ENCODE results near the gene NDUFS3.

NDUFS3 gene

DNA sequence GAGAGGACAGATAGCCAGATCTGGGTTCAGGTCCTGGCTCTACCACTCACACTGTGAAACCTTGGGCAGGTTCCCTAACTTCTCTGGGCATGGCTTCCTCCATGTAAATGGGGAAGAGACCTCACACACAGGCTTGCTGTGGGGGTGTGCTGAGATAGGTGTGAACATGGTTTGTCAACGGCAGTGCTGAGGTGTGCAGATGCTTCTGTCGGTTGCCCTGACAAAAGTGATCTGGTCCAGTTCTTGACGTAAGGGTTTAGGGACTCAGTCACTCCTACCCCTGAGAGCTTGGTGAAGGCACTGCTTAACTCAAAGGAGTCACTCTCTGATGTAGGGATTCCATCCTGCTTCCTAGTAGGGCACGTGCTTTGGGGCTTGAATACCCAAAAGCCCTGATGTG lies 13.4 kb downstream of the NDUFS3 start:
- FAIRE-seq (no peak), DNase-seq (ENCODE audit: insufficient read length, low spot score) (no peak)
- TF ChIP-seq, protein P1, sequence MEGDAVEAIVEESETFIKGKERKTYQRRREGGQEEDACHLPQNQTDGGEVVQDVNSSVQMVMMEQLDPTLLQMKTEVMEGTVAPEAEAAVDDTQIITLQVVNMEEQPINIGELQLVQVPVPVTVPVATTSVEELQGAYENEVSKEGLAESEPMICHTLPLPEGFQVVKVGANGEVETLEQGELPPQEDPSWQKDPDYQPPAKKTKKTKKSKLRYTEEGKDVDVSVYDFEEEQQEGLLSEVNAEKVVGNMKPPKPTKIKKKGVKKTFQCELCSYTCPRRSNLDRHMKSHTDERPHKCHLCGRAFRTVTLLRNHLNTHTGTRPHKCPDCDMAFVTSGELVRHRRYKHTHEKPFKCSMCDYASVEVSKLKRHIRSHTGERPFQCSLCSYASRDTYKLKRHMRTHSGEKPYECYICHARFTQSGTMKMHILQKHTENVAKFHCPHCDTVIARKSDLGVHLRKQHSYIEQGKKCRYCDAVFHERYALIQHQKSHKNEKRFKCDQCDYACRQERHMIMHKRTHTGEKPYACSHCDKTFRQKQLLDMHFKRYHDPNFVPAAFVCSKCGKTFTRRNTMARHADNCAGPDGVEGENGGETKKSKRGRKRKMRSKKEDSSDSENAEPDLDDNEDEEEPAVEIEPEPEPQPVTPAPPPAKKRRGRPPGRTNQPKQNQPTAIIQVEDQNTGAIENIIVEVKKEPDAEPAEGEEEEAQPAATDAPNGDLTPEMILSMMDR (IDR thresholded peaks at IDR 0.05; ENCODE audit: insufficient read depth, missing control alignments): no peak

DNA sequence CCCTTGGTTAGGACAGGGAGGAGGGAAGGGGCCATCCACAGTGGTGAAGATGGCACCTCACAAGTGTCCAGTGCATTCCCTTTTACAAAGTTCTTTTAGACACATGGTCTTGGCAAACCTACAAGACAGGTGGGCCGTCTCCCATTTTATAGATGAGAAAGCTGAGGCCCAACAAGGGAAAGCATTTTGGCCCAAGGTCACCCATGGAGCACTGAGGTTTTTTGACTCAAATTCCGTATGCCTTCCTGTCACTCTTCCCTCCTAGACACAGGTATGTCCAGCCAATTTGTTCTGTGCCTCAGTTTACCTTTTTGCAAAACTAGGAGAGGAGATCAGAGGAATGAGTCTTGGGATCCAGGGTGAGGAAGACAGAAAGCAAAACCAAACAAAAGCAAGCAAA lies 14.1 kb downstream of the NDUFS3 start:
- TF ChIP-seq, protein P1 (IDR thresholded peaks at IDR 0.05; ENCODE audit: insufficient read depth, missing control alignments): no peak
- FAIRE-seq (no peak), DNase-seq (ENCODE audit: insufficient read length, low spot score) (no peak)

DNA sequence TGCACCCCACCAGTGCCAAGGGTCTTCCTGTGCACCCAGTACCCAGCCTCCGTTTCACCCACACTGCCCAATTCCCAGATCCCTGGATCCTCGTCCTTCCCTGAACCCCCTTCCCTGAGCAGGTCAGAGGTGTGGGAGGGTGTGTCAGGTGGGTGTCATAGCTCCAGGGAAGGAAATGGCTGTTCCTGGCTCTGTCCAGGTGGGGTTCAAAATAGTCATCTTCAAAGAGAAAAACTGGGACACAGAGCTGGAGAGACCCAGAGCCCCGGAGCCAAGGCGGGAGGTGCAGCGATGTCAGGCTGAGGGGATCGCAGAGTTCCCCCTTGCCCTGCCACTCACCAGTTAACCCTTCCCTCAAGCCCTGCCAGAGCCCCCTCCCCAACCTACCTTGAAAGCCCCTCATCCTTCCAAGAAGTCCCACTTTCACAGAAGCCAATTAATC lies 14.6 kb downstream of the NDUFS3 start:
- DNase-seq (ENCODE audit: insufficient read length, low spot score): no peak

DNA sequence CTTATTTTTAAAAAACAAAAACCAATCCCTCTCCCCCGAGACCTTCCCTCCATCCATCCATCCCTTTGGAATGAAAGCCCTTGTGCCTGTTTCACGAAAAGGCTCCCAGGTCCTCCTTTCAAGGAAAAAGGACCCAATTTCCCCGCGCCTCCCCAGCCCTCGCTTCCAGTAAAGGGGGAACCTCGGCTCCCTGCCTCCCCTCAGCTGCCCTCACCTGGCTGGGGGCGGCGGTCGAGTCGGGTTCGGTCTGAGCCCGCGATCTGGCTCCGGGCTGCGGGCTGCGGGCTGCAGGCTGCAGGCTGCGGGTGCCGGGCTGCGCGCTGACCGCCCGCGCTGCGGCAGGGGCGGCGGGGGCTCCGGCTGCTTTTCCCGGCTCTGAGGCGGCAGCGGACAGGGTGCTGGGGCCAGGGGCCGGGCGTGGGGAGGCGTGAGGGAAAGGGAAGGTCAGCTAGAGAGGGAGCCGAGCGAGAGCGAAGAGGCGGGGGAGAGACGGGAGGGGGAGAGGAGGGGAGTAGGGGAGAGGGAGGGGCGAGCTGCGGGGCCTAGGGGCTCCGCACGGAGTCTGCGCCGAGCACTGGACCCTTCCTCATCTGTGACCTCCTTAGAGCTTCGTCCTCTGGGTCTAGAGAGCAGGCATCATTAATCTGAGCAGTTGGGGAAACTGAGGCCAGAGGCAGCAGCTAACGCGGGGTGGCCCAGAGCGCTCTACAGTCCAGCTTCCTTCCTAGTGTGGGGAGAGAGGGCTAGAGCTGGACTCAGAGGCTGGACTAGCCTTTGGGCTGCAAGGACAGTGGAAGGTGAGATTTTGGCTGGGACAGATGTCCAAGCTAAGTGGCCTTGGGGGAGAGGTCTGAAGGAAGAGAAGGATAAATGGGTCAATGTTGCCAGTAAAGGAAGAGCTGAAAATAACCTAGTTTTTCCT lies 15.3 kb downstream of the NDUFS3 start, which contains the start of gene C1QTNF4:
Gene C1QTNF4, minus strand, starts transcription at position 478 of the 922 bp plus-strand sequence. CDS start 3,601 bp downstream, outside the sequence.
- no peak for FAIRE-seq
- TF ChIP-seq, protein P1 (IDR thresholded peaks at IDR 0.05; ENCODE audit: insufficient read depth, missing control alignments): no peak
- no peak for DNase-seq (ENCODE audit: insufficient read length, low spot score)

More for the DNA sequence above, 14.6 kb downstream of the NDUFS3 start:
- TF ChIP-seq, protein P1 (IDR thresholded peaks at IDR 0.05; ENCODE audit: insufficient read depth, missing control alignments): no peak
- no peak for FAIRE-seq

DNA sequence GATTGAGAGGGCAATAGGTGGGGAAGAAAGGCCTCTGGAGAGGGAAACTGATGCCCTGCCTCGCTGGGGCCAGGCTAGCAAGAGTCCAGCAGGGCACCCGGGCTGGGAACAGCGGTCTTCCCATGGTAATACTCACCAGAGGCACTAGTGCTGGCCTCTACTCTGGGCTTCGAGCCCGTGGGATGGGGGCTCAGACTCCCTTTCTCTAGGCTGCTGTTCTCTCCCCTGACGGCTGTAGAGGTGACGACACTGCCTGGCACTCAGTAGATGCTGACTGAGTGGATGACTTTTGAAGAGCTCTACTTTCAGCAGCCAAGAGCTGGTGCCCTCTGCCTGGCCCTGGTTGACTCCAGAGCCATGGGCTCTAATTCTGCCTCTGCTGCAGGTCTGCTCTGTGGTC lies 16.2 kb downstream of the NDUFS3 start:
- TF ChIP-seq, protein P1 (IDR thresholded peaks at IDR 0.05; ENCODE audit: insufficient read depth, missing control alignments): no peak
- no peak for FAIRE-seq

DNA sequence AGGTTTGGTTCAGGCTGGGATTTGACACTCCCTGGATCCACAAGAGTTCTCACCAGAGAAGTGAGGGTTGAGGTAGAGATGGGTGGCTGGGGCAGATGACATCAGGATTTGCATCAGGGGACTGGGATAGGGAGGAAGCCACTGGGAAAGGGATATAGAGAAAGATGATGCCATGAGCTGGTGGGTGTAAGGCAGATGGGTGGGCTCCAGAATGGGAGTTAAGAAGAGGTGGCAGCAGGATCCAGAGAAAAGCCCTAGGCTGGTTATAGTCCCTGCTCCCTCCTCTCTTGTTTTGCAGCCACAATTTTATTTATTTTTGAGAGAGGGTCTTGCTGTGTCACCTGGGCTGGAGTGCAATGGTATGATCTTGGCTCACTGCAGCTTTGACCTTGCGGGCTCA lies 17.1 kb downstream of the NDUFS3 start:
- no peak for FAIRE-seq
- DNase-seq (ENCODE audit: insufficient read length, low spot score): no peak

More for the DNA sequence above, 16.2 kb downstream of the NDUFS3 start:
- DNase-seq (ENCODE audit: insufficient read length, low spot score): no peak

More for the DNA sequence above, 17.1 kb downstream of the NDUFS3 start:
- TF ChIP-seq, protein P1 (IDR thresholded peaks at IDR 0.05; ENCODE audit: insufficient read depth, missing control alignments): no peak
